Fibroblast of gingiva (primary cell): ENCODE results near the gene TTC39B.

Source experiments
- DNase-seq: peaks from one replicate; pipeline ENCODE4 v3.0.0-alpha.2; 2011; ENCODE audit warnings: low read depth

Gene TTC39B

GRCh38 chr9:15133488-15133887 lies 173.5 kb downstream of the TTC39B start:
- DNase-seq, result no peak

- DNase-seq, result no peak
These were observed 174.9 kb downstream of the TTC39B start for GRCh38 chr9:15132091-15132490.

- no peak for DNase-seq
These were observed 175.9 kb downstream of the TTC39B start for GRCh38 chr9:15131094-15131493.

- no peak for DNase-seq
These were observed 179.2 kb downstream of the TTC39B start for GRCh38 chr9:15127831-15128230.

- DNase-seq, result no peak
These were observed 185.4 kb downstream of the TTC39B start for GRCh38 chr9:15121630-15122029.

GRCh38 chr9:15116130-15116580 lies 190.9 kb downstream of the TTC39B start:
- no peak for DNase-seq

- no peak for DNase-seq
These were observed 191.3 kb downstream of the TTC39B start for GRCh38 chr9:15115702-15116101.

- DNase-seq, result no peak
These were observed 192.0 kb downstream of the TTC39B start for GRCh38 chr9:15115041-15115440.
